CD4-positive, CD25-positive, alpha-beta regulatory T cell (primary cell): Measurements from ENCODE around the gene JAM3. TPM values are rescaled to one million over a fixed set of nuclear protein-coding genes. Genes with fewer than 3 reads are reported as not detected.

Experiments used
- ATAC-seq, 2 donors: fragments of 150-1000 bp; cut with Tn5 transposase; one replicate each; pipeline ENCODE4 v1.10.0; 2021; ENCODE audit warnings: low read depth in 2 of 2, moderate number of reproducible peaks in 2 of 2, moderate library complexity in 1 of 2
- DNase-seq, 3 donors: peaks; one replicate each; pipeline versions ENCODE4 v3.0.0 to v3.0.0-alpha.2; 2012 to 2022; ENCODE audit warnings: mixed read lengths in 1 of 3
- H3K27ac ChIP-seq: one replicate; pipeline ENCODE4 v1.7.0; 2013; ENCODE audit warnings: mild to moderate bottlenecking, low read length; ENCODE audit not compliant: insufficient read depth, poor library complexity, severe bottlenecking
- H3K27me3 ChIP-seq: one replicate; pipeline ENCODE4 v1.7.0; 2013; ENCODE audit warnings: low read length; ENCODE audit not compliant: control insufficient read depth, insufficient read depth
- H3K36me3 ChIP-seq: one replicate; pipeline ENCODE4 v1.7.0; 2013; ENCODE audit warnings: mild to moderate bottlenecking, low read length, moderate library complexity; ENCODE audit not compliant: control insufficient read depth, insufficient read depth
- H3K4me1 ChIP-seq: 2 replicates; pipeline ENCODE4 v1.7.0; 2013; ENCODE audit warnings: mild to moderate bottlenecking, low read length; ENCODE audit not compliant: insufficient read depth, control insufficient read depth, poor library complexity, severe bottlenecking
- H3K4me3 ChIP-seq: one replicate; pipeline ENCODE4 v1.7.0; 2013; ENCODE audit warnings: low read depth, mild to moderate bottlenecking, low read length, moderate library complexity
- H3K9me3 ChIP-seq, 2 experiments: 1 replicate in 1 of 2; 2 replicates in 1 of 2; pipeline ENCODE4 v1.7.0; 2013; ENCODE audit warnings: low read length in 2 of 2, mild to moderate bottlenecking in 1 of 2, moderate library complexity in 1 of 2; ENCODE audit not compliant: control insufficient read depth in 2 of 2
- H3K27ac Mint-ChIP-seq, 3 donors: one replicate each; pipeline ENCODE4 v1.8.0; 2020 to 2022; ENCODE audit warnings: mild to moderate bottlenecking in 3 of 3, mixed read lengths in 3 of 3, moderate library complexity in 2 of 3
- H3K27me3 Mint-ChIP-seq: one replicate; pipeline ENCODE4 v1.8.0; 2022; ENCODE audit warnings: mild to moderate bottlenecking, mixed read lengths
- H3K36me3 Mint-ChIP-seq: one replicate; pipeline ENCODE4 v1.8.0; 2020; ENCODE audit warnings: mixed read lengths
- H3K4me1 Mint-ChIP-seq, 4 donors: one replicate each; pipeline ENCODE4 v1.8.0; 2020 to 2022; ENCODE audit warnings: mixed read lengths in 4 of 4, mild to moderate bottlenecking in 1 of 4
- H3K4me3 Mint-ChIP-seq, 4 donors: one replicate each; pipeline ENCODE4 v1.8.0; 2020 to 2022; ENCODE audit warnings: mild to moderate bottlenecking in 4 of 4, mixed read lengths in 4 of 4, moderate library complexity in 3 of 4
- H3K9me3 Mint-ChIP-seq, 7 donors: one replicate each; pipeline ENCODE4 v1.8.0; 2020 to 2022; ENCODE audit warnings: mixed read lengths in 7 of 7, mild to moderate bottlenecking in 3 of 7, moderate library complexity in 2 of 7
- polyA plus RNA-seq, 4 donors: library from polyadenylated mRNA; unstranded; fragments of 300-500 nt; fragmentation: Illumina TruSeq; gene quantifications; one replicate each; pipeline ENCODE4 v1.2.3, GENCODE V29; 2021
- total RNA-seq: library from RNA; stranded (reverse); gene quantifications from one replicate; pipeline ENCODE4 v1.2.3, GENCODE V29; 2022

Gene JAM3
- total and polyA plus RNA-seq, 5 donors from 2014 or later, result 3.1 to 5.5 (median 3.3) TPM

DNA sequence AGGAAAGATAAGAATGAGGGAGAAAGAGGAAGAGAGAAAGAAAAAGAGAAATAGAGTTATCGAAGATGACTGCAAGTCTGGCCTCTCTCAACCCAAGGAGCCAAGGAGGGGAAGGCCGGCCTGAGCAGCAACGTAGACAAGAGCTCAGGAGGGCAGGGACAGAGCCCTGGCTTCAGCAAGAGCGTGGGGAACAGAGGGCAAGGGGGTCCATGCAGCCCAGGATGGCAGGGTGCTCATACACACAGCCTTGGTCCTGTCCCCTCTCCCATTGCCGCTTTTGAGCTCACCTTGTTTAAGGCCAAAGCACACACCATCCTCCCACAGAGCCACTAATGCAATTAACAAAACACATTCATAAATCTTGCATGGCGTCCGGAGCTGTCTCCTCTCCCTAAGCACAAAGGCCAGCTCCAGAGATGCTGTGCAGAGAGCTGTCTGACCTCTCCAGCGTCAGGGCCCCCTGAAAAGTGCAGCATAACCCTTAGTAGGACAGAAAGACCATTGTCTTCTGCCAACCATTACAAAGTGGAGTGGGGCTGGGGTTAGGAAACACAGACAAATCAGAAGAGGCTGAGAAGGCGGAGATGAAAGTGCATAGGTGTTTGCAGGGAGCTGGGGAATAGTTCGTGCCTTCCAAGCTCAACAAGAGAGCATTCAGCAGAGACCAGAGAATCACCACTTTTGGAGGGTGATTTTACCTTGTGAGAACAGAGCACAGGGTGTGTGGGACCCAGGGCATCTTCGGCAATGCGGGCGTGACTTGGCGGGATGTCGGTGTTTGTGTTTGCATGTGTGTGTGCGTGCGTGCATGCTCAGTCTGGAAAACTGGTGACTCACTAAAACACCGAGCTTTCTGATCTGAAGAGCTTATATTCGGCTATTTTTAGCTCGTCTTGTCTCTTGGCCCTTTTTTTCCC is 28.2 kb upstream of the JAM3 start:
- Mint-ChIP-seq H3K27me3 (peaks cover 7% of the 10 kb centered on the region), H3K9me3 (peaks cover 0 to 2% (median 0%) of the 10 kb centered on the region in 7 donors), H3K27ac (peak overlapping the region in 2 of 3 donors; percentile 24 to 30), H3K4me1 (peaks cover 0 to 26% (median 16%) of the 10 kb centered on the region in 4 donors), H3K4me3 (peak overlapping the region in 2 of 4 donors; percentile 27 to 43), H3K36me3 (no peaks in the 10 kb centered on the region)
- H3K27ac ChIP-seq, result no peak overlapping the region
- DNase-seq (no peak), ATAC-seq (no peak)
- H3K36me3 ChIP-seq, result no peaks in the 10 kb centered on the region
- no peak overlapping the region for H3K4me3 ChIP-seq
- peaks cover 23% of the 10 kb centered on the region for H3K4me1 ChIP-seq
- no peaks in the 10 kb centered on the region for H3K9me3 ChIP-seq
- no peaks in the 10 kb centered on the region for H3K27me3 ChIP-seq

- Histone ChIP-seq H3K4me3 (no peak overlapping the region), H3K4me1 (peaks cover 16% of the 10 kb centered on the region), H3K27me3 (no peaks in the 10 kb centered on the region), H3K36me3 (no peaks in the 10 kb centered on the region), H3K27ac (no peak overlapping the region), H3K9me3 (no peaks in the 10 kb centered on the region)
- Mint-ChIP-seq H3K9me3 (peaks cover 0 to 2% (median 0%) of the 10 kb centered on the region in 7 donors), H3K27ac (no peak overlapping the region), H3K36me3 (no peaks in the 10 kb centered on the region), H3K4me1 (peaks cover 0 to 22% (median 11%) of the 10 kb centered on the region in 4 donors), H3K27me3 (peaks cover 6% of the 10 kb centered on the region), H3K4me3 (no peak overlapping the region)
- ATAC-seq (no peak), DNase-seq (no peak)
These were observed 27.5 kb upstream of the JAM3 start for GRCh38 chr11:134041349-134041748.

DNA sequence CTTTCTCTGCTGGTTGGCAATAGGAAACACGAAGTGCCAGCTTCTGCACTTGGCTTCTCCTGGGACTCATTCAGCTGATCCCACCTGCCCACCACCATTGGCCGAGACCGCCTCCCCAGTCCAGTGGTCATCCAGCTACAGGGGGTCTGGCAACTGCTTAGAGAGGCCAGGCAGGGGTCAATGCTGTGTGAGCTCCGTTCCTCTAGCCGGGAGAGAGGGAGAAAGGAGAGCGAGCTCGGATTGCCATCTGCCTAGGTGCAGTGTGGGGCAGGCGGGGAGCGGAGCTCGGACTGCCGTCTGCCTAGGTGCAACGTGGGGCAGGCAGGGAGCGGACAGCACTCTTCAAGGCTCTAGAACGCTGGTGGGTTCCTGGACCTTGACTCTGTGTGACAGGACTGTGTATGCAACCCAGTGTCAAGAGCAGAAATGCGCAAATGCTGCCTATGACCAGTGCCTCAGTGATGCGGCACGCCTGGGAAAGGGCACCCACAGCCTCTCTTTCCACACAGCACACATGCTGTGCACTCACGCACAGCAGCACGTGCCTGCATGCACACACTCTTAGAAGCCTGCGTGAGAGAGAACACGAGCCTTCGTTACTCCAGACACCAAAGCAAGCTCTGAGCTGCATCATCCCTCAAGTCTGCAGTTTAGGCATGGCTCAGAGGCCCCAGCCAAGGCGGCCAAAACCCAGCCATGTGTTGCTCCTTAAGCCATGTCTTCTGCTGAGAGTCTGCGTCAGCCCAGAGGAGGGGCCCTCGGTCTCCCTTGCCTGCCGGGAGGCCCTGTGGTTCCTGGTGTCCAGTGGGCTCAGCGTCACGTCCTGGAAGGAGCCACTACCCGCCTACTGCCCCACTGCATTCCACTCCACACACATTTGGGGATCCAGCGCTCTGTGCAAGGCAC is 26.8 kb upstream of the JAM3 start:
- Histone ChIP-seq H3K27me3 (no peaks in the 10 kb centered on the region), H3K4me3 (no peak overlapping the region), H3K36me3 (no peaks in the 10 kb centered on the region), H3K27ac (no peak overlapping the region), H3K9me3 (no peaks in the 10 kb centered on the region), H3K4me1 (peaks cover 11% of the 10 kb centered on the region)
- ATAC-seq (no peak), DNase-seq (no peak)
- H3K27me3 Mint-ChIP-seq, result peaks cover 6% of the 10 kb centered on the region
- H3K9me3 Mint-ChIP-seq, result peaks cover 0 to 2% (median 0%) of the 10 kb centered on the region in 7 donors
- H3K4me1 Mint-ChIP-seq, result peaks cover 0 to 22% (median 8%) of the 10 kb centered on the region in 4 donors
- H3K4me3 Mint-ChIP-seq, result no peak overlapping the region
- H3K36me3 Mint-ChIP-seq, result no peaks in the 10 kb centered on the region
- H3K27ac Mint-ChIP-seq, result no peak overlapping the region

GRCh38 chr11:134043821-134044420 is 25.0 kb upstream of the JAM3 start:
- H3K4me1 Mint-ChIP-seq, result peaks cover 0 to 11% (median 0%) of the 10 kb centered on the region in 4 donors

GRCh38 chr11:134044514-134045284 is 24.2 kb upstream of the JAM3 start:
- DNase-seq (no peak), ATAC-seq (no peak)
- Histone ChIP-seq H3K4me3 (no peak overlapping the region), H3K27ac (no peak overlapping the region), H3K27me3 (no peaks in the 10 kb centered on the region), H3K36me3 (no peaks in the 10 kb centered on the region), H3K9me3 (no peaks in the 10 kb centered on the region), H3K4me1 (no peaks in the 10 kb centered on the region)
- Mint-ChIP-seq H3K9me3 (peaks cover 0 to 2% (median 0%) of the 10 kb centered on the region in 7 donors), H3K4me1 (peaks cover 0 to 11% (median 0%) of the 10 kb centered on the region in 4 donors), H3K27me3 (peaks cover 16% of the 10 kb centered on the region), H3K36me3 (no peaks in the 10 kb centered on the region), H3K27ac (no peak overlapping the region), H3K4me3 (no peak overlapping the region)

More at GRCh38 chr11:134043821-134044420, 25.0 kb upstream of the JAM3 start:
- Mint-ChIP-seq H3K27me3 (peaks cover 8% of the 10 kb centered on the region), H3K27ac (no peak overlapping the region), H3K4me3 (no peak overlapping the region), H3K9me3 (peaks cover 0 to 2% (median 0%) of the 10 kb centered on the region in 7 donors), H3K36me3 (no peaks in the 10 kb centered on the region)
- H3K9me3 ChIP-seq, result no peaks in the 10 kb centered on the region
- H3K27me3 ChIP-seq, result no peaks in the 10 kb centered on the region
- H3K27ac ChIP-seq, result no peak overlapping the region
- no peaks in the 10 kb centered on the region for H3K4me1 ChIP-seq
- no peak overlapping the region for H3K4me3 ChIP-seq
- ATAC-seq (no peak), DNase-seq (no peak)
- no peaks in the 10 kb centered on the region for H3K36me3 ChIP-seq

- Histone ChIP-seq H3K4me1 (peaks cover 6% of the 10 kb centered on the region), H3K36me3 (no peaks in the 10 kb centered on the region), H3K4me3 (no peak overlapping the region), H3K27me3 (no peaks in the 10 kb centered on the region), H3K9me3 (no peaks in the 10 kb centered on the region), H3K27ac (no peak overlapping the region)
- H3K4me1 Mint-ChIP-seq, result peaks cover 0 to 17% (median 0%) of the 10 kb centered on the region in 4 donors
- H3K36me3 Mint-ChIP-seq, result no peaks in the 10 kb centered on the region
- H3K27me3 Mint-ChIP-seq, result peaks cover 16% of the 10 kb centered on the region
- no peak overlapping the region for H3K27ac Mint-ChIP-seq
- peaks cover 0 to 2% (median 0%) of the 10 kb centered on the region in 7 donors for H3K9me3 Mint-ChIP-seq
- peak overlapping the region in 2 of 4 donors; percentile 52 to 64 for H3K4me3 Mint-ChIP-seq
- ATAC-seq, result peak in 1 of 2 donors; percentile 43
- DNase-seq, result peak in 2 of 3 donors; percentile 36 to 66
These were observed 22.9 kb upstream of the JAM3 start for GRCh38 chr11:134045799-134046635.
